ENCODE measurements around the gene PROZ. TPM values are rescaled to one million over a fixed set of nuclear protein-coding genes. Genes with fewer than 3 reads are reported as not detected.

PROZ gene
- total RNA-seq, 1 experiment from 2014 or later = not detected

- 0 out of 2 replicates have a peak, but pooled peaks cover 4% of the 10 kb centered on the region for H3K27me3 ChIP-seq (ENCODE audit: insufficient read depth, low read length)
- RAD21 ChIA-PET (ENCODE audit: low non-redundant PET in 1 of 2, low total read pairs in 2 of 2, uncharacterized antibody in 2 of 2, unreplicated experiment in 2 of 2) = no interaction called here
- ATAC-seq (peak; percentile 19; the same call in 1 of the 2 replicates), DNase-seq (ENCODE audit: low read depth, low spot score) (no peak)
- H3K4me1 ChIP-seq (ENCODE audit: control insufficient read depth in 1 of 2, insufficient read depth in 2 of 2, low read length in 2 of 2) = peaks cover 3 to 11% of the 10 kb centered on the region in 2 experiments; a peak in 3 of 4 replicates
- no peaks in the 10 kb centered on the region for H4K20me1 ChIP-seq (ENCODE audit: insufficient read depth)
- no peak overlapping the region for H3K9ac ChIP-seq (ENCODE audit: low read length)
- no peak overlapping the region for H3K4me3 ChIP-seq (replicated peaks in 1 of 2; ENCODE audit: low read depth in 1 of 2, low read length in 2 of 2)
- H3K36me3 ChIP-seq (ENCODE audit: control insufficient read depth in 1 of 2, insufficient read depth in 2 of 2, low read length in 2 of 2) = no peaks in the 10 kb centered on the region
- H3K79me2 ChIP-seq (ENCODE audit: insufficient read depth, low read length) = no peaks in the 10 kb centered on the region
- H3K9me3 ChIP-seq (ENCODE audit: control insufficient read depth in 1 of 2, insufficient read depth in 1 of 2, low read depth in 1 of 2, low read length in 2 of 2) = no peaks in the 10 kb centered on the region
- no peak overlapping the region for H3K27ac ChIP-seq (ENCODE audit: low read depth, low read length)
- peak overlapping the region; percentile 0; the same call in 1 of the 2 replicates for H3K4me2 ChIP-seq (ENCODE audit: low read length)
- intact Hi-C loops (cut with micrococcal nuclease) = no loop called here
- no peaks in the 10 kb centered on the region for H3K9me2 ChIP-seq (ENCODE audit: insufficient read depth)
- no peak overlapping the region for H2AFZ ChIP-seq (ENCODE audit: low read depth, low read length, poor library complexity, severe bottlenecking)
- TF ChIP-seq YY1 (IDR thresholded peaks at IDR 0.05; ENCODE audit: extremely low read depth, insufficient replicate concordance, low read depth, low read length) (no peak), ZFX (IDR thresholded peaks at IDR 0.05) (no peak), ZNF274 (IDR thresholded peaks at IDR 0.05; ENCODE audit: low read depth, low read length) (no peak), TCF7L2 (IDR thresholded peaks at IDR 0.05; ENCODE audit: borderline replicate concordance, extremely low read depth, insufficient read depth, insufficient read length) (no peak), EZH2 (IDR thresholded peaks at IDR 0.05) (no peak), CTCF (IDR thresholded peaks at IDR 0.05 in 2 of 3, conservative IDR thresholded peaks at IDR 0.05 in 1 of 3; ENCODE audit: borderline replicate concordance in 1 of 3, insufficient read depth in 1 of 3, low read depth in 2 of 3, low read length in 2 of 3) (no peak), MAX (IDR thresholded peaks at IDR 0.05) (no peak), CBX3 (IDR thresholded peaks at IDR 0.05; ENCODE audit: low read depth) (no peak), SRF (IDR thresholded peaks at IDR 0.05; ENCODE audit: low read depth) (no peak), CEBPB (IDR thresholded peaks at IDR 0.05; ENCODE audit: low read depth) (no peak)
- POLR2A ChIA-PET = no interaction called here
- no TSS peak for BruUV-seq (replicated peaks)
- CTCF ChIA-PET = no interaction called here
These were observed 41.0 kb upstream of the PROZ start for GRCh38 chr13:113117335-113117872.

Data from HCT116 (cell line).